Forelimb muscle (tissue), 1 donor: ENCODE data around the gene CASP2. TPM values are rescaled to one million over a fixed set of nuclear protein-coding genes. Genes with fewer than 3 reads are reported as not detected.

Experiments used
- DNase-seq: peaks from one replicate; pipeline ENCODE4 v3.0.0-alpha.2; 2013; ENCODE audit warnings: low read depth
- polyA plus RNA-seq: library from polyadenylated mRNA; unstranded; fragments of 120-200 nt; gene quantifications from one replicate; pipeline ENCODE4 v1.2.1, GENCODE V29; 2013; ENCODE audit not compliant: insufficient read length

Gene CASP2
- polyA plus RNA-seq, 1 donor = 20.3 TPM

DNA sequence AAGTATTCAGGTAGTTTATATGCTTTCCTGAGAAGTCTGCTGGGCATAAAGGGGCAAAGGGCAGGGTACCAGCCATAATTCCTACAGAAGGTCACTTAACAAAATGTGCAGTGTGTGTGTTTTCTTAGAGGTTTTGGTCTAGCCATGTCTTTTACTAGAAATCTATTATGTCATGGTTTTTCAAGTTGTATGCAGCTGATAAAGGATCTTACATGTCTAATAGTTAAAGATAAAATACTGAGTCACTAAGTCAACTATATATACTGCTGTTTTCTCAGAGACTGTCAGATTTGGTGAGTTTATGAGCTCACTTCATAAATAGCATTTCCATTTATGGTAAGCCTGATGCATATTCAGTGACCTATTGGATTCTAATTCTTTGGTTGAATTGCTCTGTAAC lies 7.7 kb downstream of the CASP2 start:
- DNase-seq = no peak

GRCh38 chr7:143296686-143297085 lies 8.5 kb downstream of the CASP2 start:
- DNase-seq = no peak

GRCh38 chr7:143299346-143299745 lies 11.2 kb downstream of the CASP2 start:
- no peak for DNase-seq

DNA sequence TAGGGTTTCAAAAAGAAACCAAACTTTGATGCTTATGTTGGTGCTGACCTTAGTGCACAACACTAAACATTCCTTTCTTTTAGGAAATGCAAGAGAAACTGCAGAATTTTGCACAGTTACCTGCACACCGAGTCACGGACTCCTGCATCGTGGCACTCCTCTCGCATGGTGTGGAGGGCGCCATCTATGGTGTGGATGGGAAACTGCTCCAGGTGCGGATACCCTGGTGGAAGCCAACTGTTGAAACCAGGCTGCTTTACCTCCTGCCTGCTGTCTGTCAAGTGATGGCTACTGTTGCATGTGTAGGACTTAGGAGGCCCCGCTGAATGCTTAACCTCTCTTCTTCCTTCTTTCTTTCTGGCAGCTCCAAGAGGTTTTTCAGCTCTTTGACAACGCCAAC lies 11.7 kb downstream of the CASP2 start:
- DNase-seq = no peak

- DNase-seq = no peak
These were observed 13.1 kb downstream of the CASP2 start for GRCh38 chr7:143300959-143301935.

- no peak for DNase-seq
These were observed 15.6 kb downstream of the CASP2 start for GRCh38 chr7:143303733-143304132.

GRCh38 chr7:143304938-143305337 lies 16.8 kb downstream of the CASP2 start:
- no peak for DNase-seq

- no peak for DNase-seq
These were observed 17.4 kb downstream of the CASP2 start for GRCh38 chr7:143305423-143306070.

DNA sequence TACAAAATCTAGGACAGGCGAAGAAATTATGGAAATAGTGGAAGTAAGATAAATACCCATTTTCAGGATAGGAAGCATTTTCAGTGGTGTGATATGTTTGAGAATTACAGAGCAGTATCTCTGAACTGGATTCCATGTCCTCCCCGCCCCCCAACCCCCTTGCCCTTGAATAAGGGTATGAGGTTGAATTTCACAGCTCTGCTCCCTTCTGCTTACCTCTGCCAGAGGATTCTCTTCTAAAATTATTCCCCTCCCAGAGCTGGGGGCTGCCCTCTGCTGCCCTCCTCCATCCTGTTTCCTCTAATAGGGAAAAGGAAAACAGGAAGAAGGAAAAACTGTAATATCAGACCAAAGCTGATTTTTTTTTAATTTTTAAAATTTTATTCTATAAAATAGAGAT lies 20.5 kb downstream of the CASP2 start:
- no peak for DNase-seq

DNA sequence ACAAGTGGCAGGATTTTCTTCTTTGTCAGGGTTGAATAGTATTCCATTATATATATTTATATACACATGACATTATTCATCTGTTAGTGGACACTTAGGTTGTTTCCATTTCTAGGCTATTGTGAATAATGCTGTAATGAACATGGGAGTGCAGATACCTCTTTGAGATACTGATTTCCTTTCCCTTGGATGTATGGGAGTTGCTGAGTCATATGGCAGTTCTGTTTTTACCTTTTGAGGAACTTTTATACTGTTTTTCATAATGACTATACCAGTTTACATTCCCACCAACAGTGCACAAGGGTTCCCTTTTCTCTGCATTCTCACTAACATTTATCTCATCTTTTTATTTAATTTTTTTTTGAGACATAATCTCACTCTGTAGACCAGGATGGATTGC lies 26.0 kb downstream of the CASP2 start:
- no peak for DNase-seq

- DNase-seq = no peak
These were observed 27.6 kb downstream of the CASP2 start, which contains the start of gene CLCN1 for GRCh38 chr7:143315776-143316175. CLCN1 (plus strand) TSS chr7:143316111; CDS start chr7:143316213, 102 bp downstream.

DNA sequence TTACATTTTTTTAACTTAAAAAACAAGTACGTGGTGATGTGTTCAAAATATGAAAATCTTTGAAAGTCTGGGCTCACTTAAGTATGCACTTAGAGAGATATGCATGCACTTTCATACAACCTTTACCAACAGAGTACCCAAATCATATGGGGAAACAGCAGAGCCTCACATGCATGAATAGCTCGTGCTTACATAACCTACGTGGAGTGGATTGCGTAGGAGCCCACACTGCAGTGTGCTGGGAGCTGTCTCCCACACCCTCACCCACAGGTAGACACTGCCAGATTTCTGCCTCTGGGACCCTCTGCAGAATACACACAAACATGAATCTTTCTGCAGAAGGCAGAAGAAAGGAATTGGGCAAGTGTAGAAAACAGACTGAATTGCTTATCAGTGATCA lies 28.3 kb downstream of the CASP2 start:
- no peak for DNase-seq

DNA sequence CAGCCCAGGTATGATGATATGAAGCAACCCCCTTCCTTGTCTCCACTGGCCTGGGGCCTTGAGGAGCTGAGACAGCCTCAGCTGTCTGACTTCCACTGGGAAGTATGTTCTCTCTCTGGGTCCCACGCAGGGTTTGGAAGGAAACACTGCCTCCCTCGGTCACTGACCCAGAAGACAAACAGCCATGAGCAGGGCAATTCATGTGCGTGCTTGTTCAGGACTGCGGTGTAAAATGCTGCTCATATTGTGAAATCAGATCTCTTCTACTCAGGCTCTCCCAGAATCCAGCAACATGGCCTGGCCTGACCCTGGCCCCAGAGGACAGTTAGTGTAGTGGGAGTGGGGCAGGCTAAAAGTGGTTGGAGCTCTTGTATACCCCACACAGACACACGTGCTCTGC lies 30.5 kb downstream of the CASP2 start:
- no peak for DNase-seq

DNA sequence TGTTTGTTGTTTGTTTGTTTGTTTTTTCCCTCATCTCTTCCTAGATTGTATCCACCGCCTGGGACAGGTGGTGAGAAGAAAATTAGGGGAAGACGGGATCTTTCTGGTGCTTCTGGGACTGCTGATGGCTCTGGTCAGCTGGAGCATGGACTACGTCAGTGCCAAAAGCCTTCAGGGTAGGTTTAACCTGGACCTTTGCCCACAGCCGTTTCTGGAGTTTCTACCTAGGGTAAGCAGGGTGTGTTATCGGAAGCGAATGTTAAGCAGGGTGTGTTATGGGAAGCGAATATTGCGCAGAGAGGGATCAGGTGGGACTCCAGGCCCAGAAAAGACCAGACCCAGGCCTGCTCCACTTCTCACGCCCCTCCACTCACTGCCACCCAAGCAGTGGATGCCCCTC lies 32.5 kb downstream of the CASP2 start:
- no peak for DNase-seq

DNA sequence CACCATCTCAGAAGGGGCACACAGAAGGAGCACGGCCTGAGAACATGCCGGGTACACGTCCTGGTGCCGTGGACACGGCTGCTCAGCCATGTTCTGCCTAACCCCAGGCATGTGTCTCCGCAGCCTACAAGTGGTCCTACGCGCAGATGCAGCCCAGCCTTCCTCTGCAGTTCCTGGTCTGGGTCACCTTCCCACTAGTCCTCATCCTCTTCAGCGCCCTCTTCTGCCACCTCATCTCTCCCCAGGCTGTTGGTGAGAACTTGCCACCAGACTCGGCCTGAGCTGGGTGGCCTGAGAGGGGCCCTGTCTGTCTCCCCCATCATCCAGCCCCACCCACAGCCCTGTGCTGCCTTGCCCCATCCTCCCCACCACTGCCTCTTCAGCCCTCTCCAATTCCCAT lies 33.1 kb downstream of the CASP2 start:
- DNase-seq = no peak

DNA sequence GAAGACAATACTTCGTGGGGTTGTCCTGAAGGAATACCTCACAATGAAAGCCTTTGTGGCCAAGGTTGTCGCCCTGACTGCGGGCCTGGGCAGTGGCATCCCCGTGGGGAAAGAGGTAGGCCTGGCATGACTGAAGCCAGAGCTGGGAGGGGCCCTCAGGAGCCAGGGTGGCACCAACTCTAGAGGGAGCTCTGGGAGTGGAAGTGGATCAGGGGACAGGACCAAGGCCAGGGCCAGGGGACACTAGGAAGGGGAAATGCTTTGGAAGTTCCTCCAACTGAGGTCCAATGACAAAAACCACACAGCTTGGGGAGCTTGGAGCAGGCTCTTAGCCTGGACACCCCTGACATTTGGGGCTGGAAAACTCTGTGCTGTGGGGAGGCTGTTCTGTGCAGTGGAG lies 33.6 kb downstream of the CASP2 start:
- no peak for DNase-seq

- no peak for DNase-seq
These were observed 34.8 kb downstream of the CASP2 start for GRCh38 chr7:143322760-143323633.

- DNase-seq = no peak
These were observed 35.5 kb downstream of the CASP2 start for GRCh38 chr7:143323653-143324052.

- no peak for DNase-seq
These were observed 37.1 kb downstream of the CASP2 start for GRCh38 chr7:143325240-143325639.

- no peak for DNase-seq
These were observed 39.8 kb downstream of the CASP2 start for GRCh38 chr7:143327903-143328302.

DNA sequence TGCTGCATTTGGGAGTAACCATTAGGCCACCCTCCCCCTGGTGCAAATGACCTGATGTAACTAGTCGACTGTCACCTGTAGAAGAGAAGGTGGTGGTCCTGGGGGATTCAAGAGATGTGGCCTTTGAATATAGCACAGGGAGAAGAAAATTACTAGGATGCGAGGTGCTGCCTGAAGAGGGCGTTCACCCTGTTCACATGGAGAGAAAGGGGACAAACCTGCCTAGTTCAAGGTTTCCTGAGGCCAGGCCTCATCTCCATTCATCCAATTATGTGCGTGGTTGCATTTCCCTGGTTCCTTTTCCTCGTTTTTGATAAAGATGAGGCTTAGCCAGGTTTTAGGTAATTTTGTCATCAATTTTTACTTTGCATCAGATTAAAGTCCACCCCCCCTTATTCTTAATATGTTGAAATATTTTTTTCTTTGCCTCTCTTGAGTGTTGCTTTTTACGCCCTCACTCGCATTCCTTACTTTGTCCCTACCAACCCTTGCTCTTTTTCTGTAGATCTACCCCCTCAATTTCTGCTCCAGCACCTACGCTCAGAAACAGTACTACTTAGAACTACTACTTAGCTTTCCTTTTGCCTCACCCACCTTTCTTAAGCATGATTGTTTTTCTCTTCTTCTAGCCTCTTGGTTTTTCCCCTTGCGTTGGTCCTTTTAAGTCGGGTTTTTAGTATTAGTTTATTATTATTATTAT lies 41.5 kb downstream of the CASP2 start:
- no peak for DNase-seq
